Astrocyte (in vitro differentiated cells and primary cell): ENCODE results near the gene TMC8. TPM values are rescaled to one million over a fixed set of nuclear protein-coding genes. Genes with fewer than 3 reads are reported as not detected.
A peak's percentile ranks its signal among the peaks of the same experiment; 100 is the strongest.

ENCODE experiments used
- DNase-seq: peaks from one replicate; pipeline ENCODE4 v3.0.0-alpha.2; 2010; ENCODE audit warnings: low read depth
- FAIRE-seq: peaks from 2 replicates; lab custom pipeline; 2011; peaks lifted over from hg19 to GRCh38; lab: Jason Lieb, UNC
- H2AFZ ChIP-seq: 2 replicates; pipeline ENCODE4 v1.6.0; 2012; ENCODE audit warnings: low read depth, low read length, inconsistent platforms
- H3K27ac ChIP-seq: 2 replicates; pipeline ENCODE4 v1.5.1; 2011; ENCODE audit warnings: low read depth, low read length, inconsistent platforms
- H3K27me3 ChIP-seq: 2 replicates; pipeline ENCODE4 v1.6.0; 2011; ENCODE audit warnings: low read length, inconsistent platforms; ENCODE audit not compliant: insufficient read depth
- H3K36me3 ChIP-seq: 2 replicates; pipeline ENCODE4 v1.5.1; 2011; ENCODE audit warnings: low read length, inconsistent platforms; ENCODE audit not compliant: insufficient read depth
- H3K4me1 ChIP-seq: 2 replicates; pipeline ENCODE4 v1.5.1; 2011; ENCODE audit warnings: low read length, inconsistent platforms; ENCODE audit not compliant: insufficient read depth
- H3K4me2 ChIP-seq: 2 replicates; pipeline ENCODE4 v1.6.0; 2012; ENCODE audit warnings: low read length, inconsistent platforms
- H3K4me3 ChIP-seq: 2 replicates; pipeline ENCODE4 v1.5.1; 2011; ENCODE audit warnings: low read depth, mild to moderate bottlenecking, low read length, inconsistent platforms; ENCODE audit not compliant: insufficient read depth
- H3K79me2 ChIP-seq: 2 replicates; pipeline ENCODE4 v1.6.0; 2012; ENCODE audit warnings: mild to moderate bottlenecking, low read length, inconsistent platforms; ENCODE audit not compliant: insufficient read depth
- H3K9ac ChIP-seq: 2 replicates; pipeline ENCODE4 v1.6.0; 2012; ENCODE audit warnings: mild to moderate bottlenecking, low read length, inconsistent platforms
- H3K9me3 ChIP-seq: 2 replicates; pipeline ENCODE4 v1.5.1; 2012; ENCODE audit warnings: low read depth, mild to moderate bottlenecking, low read length, inconsistent platforms; ENCODE audit not compliant: insufficient read depth
- H4K20me1 ChIP-seq: 2 replicates; pipeline ENCODE4 v1.6.0; 2012; ENCODE audit warnings: low read length, inconsistent platforms; ENCODE audit not compliant: insufficient read depth
- H3K27ac Mint-ChIP-seq: one replicate; pipeline ENCODE4 v1.8.0; 2021; ENCODE audit warnings: mild to moderate bottlenecking, mixed read lengths; ENCODE audit not compliant: unreplicated experiment
- H3K27me3 Mint-ChIP-seq: one replicate; pipeline ENCODE4 v1.8.0; 2021; ENCODE audit warnings: low read depth, mixed read lengths; ENCODE audit not compliant: unreplicated experiment
- H3K36me3 Mint-ChIP-seq: one replicate; pipeline ENCODE4 v1.8.0; 2021; ENCODE audit warnings: low read depth, mixed read lengths; ENCODE audit not compliant: unreplicated experiment
- H3K4me1 Mint-ChIP-seq: one replicate; pipeline ENCODE4 v1.8.0; 2021; ENCODE audit warnings: low read depth, mixed read lengths; ENCODE audit not compliant: unreplicated experiment
- H3K4me3 Mint-ChIP-seq: one replicate; pipeline ENCODE4 v1.8.0; 2021; ENCODE audit warnings: mild to moderate bottlenecking, moderate library complexity, mixed read lengths; ENCODE audit not compliant: unreplicated experiment
- H3K9me3 Mint-ChIP-seq: one replicate; pipeline ENCODE4 v1.8.0; 2021; ENCODE audit warnings: mild to moderate bottlenecking, mixed read lengths; ENCODE audit not compliant: unreplicated experiment
- EZH2 ChIP-seq: IDR thresholded peaks from 2 replicates; pipeline ENCODE4 v1.6.1; 2012; ENCODE audit warnings: mild to moderate bottlenecking, low read length, inconsistent platforms; ENCODE audit not compliant: insufficient read depth
- total RNA-seq: library from RNA; stranded (reverse); gene quantifications from 2 replicates; pipeline ENCODE4 v1.2.1, GENCODE V29; 2021
- TF ChIP-seq, protein P1 (sequence below): IDR thresholded peaks from 2 replicates; pipeline ENCODE4 v1.5.1; 2011; ENCODE audit warnings: low read depth, mild to moderate bottlenecking, inconsistent platforms, low read length, moderate library complexity; ENCODE audit not compliant: insufficient read depth

TMC8 gene
- total RNA-seq, 1 donor from 2014 or later, result 0.27 TPM

DNA sequence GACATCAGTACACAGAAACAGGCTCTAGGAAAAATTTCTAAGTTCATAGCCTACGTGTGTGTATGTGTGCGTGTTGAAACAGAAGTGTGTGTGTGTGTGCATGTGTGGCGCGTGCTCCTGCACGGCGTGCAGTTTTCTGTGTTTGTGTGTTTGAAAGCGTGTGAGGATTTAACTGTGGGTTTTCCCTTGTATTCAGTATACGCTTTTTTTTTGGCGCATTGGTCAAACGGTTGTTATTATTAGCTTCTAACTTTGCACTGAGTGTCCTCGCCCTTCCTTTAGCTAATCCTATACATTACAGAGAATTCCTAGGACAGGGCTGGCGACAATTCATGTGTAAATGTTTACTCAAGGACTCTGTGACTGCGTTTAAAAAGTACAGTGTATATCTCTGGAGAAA, 25.0 kb upstream of the TMC8 start:
- Mint-ChIP-seq H3K27ac (no peak overlapping the region), H3K4me3 (no peak overlapping the region), H3K9me3 (peaks cover 8% of the 10 kb centered on the region), H3K36me3 (peaks cover 21% of the 10 kb centered on the region), H3K27me3 (no peaks in the 10 kb centered on the region), H3K4me1 (no peaks in the 10 kb centered on the region)
- DNase-seq, result no peak
- H3K27ac ChIP-seq, result no peak overlapping the region
- no peak for TF ChIP-seq EZH2
- TF ChIP-seq, protein P1, sequence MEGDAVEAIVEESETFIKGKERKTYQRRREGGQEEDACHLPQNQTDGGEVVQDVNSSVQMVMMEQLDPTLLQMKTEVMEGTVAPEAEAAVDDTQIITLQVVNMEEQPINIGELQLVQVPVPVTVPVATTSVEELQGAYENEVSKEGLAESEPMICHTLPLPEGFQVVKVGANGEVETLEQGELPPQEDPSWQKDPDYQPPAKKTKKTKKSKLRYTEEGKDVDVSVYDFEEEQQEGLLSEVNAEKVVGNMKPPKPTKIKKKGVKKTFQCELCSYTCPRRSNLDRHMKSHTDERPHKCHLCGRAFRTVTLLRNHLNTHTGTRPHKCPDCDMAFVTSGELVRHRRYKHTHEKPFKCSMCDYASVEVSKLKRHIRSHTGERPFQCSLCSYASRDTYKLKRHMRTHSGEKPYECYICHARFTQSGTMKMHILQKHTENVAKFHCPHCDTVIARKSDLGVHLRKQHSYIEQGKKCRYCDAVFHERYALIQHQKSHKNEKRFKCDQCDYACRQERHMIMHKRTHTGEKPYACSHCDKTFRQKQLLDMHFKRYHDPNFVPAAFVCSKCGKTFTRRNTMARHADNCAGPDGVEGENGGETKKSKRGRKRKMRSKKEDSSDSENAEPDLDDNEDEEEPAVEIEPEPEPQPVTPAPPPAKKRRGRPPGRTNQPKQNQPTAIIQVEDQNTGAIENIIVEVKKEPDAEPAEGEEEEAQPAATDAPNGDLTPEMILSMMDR, result no peak
- H4K20me1 ChIP-seq, result no peaks in the 10 kb centered on the region
- H3K9me3 ChIP-seq, result no peaks in the 10 kb centered on the region
- H3K36me3 ChIP-seq, result no peaks in the 10 kb centered on the region
- no peak overlapping the region for H3K4me2 ChIP-seq
- FAIRE-seq, result no peak
- no peaks in the 10 kb centered on the region for H3K27me3 ChIP-seq
- H3K4me1 ChIP-seq, result no peaks in the 10 kb centered on the region
- H3K9ac ChIP-seq, result no peak overlapping the region
- no peaks in the 10 kb centered on the region for H3K79me2 ChIP-seq
- no peak overlapping the region for H3K4me3 ChIP-seq
- H2AFZ ChIP-seq, result no peak overlapping the region

- Mint-ChIP-seq H3K4me1 (no peaks in the 10 kb centered on the region), H3K36me3 (peaks cover 20% of the 10 kb centered on the region), H3K27me3 (peaks cover 2% of the 10 kb centered on the region), H3K27ac (no peak overlapping the region), H3K4me3 (no peak overlapping the region), H3K9me3 (peaks cover 7% of the 10 kb centered on the region)
- Histone ChIP-seq H4K20me1 (no peaks in the 10 kb centered on the region), H3K4me2 (no peak overlapping the region), H3K4me3 (no peak overlapping the region), H3K36me3 (no peaks in the 10 kb centered on the region), H3K79me2 (no peaks in the 10 kb centered on the region), H3K27ac (no peak overlapping the region), H3K9me3 (no peaks in the 10 kb centered on the region), H3K27me3 (no peaks in the 10 kb centered on the region), H3K4me1 (no peaks in the 10 kb centered on the region), H3K9ac (no peak overlapping the region), H2AFZ (no peak overlapping the region)
- DNase-seq (no peak), FAIRE-seq (no peak)
- TF ChIP-seq, protein P1, result no peak
- no peak for TF ChIP-seq EZH2
Measured at GRCh38 chr17:78106211-78106610, 24.4 kb upstream of the TMC8 start.

DNA sequence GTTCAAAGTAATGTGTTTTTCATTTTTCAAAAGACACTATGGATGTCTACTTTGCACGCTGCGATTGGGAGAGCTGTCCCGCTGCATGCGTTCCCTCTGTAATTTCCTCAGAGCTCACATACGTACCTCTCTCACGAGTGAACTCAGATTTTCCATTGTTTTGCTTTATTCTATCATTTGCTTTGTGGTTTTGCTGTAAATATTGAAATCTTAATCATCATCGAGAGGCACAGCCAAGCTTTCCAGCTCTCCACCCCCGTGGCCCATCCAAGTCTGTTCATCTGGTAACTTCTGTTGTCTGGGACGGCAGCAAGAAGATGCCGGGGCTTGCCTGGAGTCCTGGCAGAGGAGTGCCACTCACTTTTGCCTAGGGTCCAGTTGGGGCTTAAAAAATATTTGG, 23.1 kb upstream of the TMC8 start:
- no peaks in the 10 kb centered on the region for H3K27me3 ChIP-seq
- H3K4me1 ChIP-seq, result no peaks in the 10 kb centered on the region
- H4K20me1 ChIP-seq, result no peaks in the 10 kb centered on the region
- Mint-ChIP-seq H3K36me3 (peaks cover 10% of the 10 kb centered on the region), H3K4me3 (no peak overlapping the region), H3K4me1 (no peaks in the 10 kb centered on the region), H3K27ac (no peak overlapping the region), H3K27me3 (peaks cover 2% of the 10 kb centered on the region), H3K9me3 (no peaks in the 10 kb centered on the region)
- no peak overlapping the region for H3K9ac ChIP-seq
- no peak overlapping the region for H2AFZ ChIP-seq
- H3K36me3 ChIP-seq, result no peaks in the 10 kb centered on the region
- DNase-seq (peak; percentile 39), FAIRE-seq (no peak)
- no peak overlapping the region for H3K27ac ChIP-seq
- H3K9me3 ChIP-seq, result no peaks in the 10 kb centered on the region
- no peak overlapping the region for H3K4me3 ChIP-seq
- H3K79me2 ChIP-seq, result no peaks in the 10 kb centered on the region
- no peak overlapping the region for H3K4me2 ChIP-seq
- TF ChIP-seq EZH2, result no peak
- TF ChIP-seq, protein P1, result no peak
